BLaER1 (cell line): ENCODE data around the gene CAPN5.

Experiments
- H3K27ac ChIP-seq: shearing (Covaris generic); formaldehyde crosslinking; 2 replicates; pipeline ENCODE4 v1.8.1; 2022
- H3K27me3 ChIP-seq: shearing (Covaris generic); formaldehyde crosslinking; 2 replicates; pipeline ENCODE4 v1.8.1; 2022
- H3K36me3 ChIP-seq: shearing (Covaris generic); formaldehyde crosslinking; 2 replicates; pipeline ENCODE4 v1.8.1; 2022
- H3K4me1 ChIP-seq: shearing (Covaris generic); formaldehyde crosslinking; 2 replicates; pipeline ENCODE4 v1.8.1; 2022
- H3K4me2 ChIP-seq: shearing (Covaris generic); formaldehyde crosslinking; 2 replicates; pipeline ENCODE4 v1.8.1; 2022
- H3K4me3 ChIP-seq: shearing (Covaris generic); formaldehyde crosslinking; 2 replicates; pipeline ENCODE4 v1.8.1; 2022
- H3K9ac ChIP-seq: shearing (Covaris generic); formaldehyde crosslinking; 2 replicates; pipeline ENCODE4 v1.8.1; 2022
- H3K9me3 ChIP-seq: shearing (Covaris generic); formaldehyde crosslinking; 2 replicates; pipeline ENCODE4 v1.8.1; 2022
- H4K20me1 ChIP-seq: shearing (Covaris generic); formaldehyde crosslinking; 2 replicates; pipeline ENCODE4 v1.8.1; 2022
- Cebpa-rat ChIP-seq: shearing (Covaris generic); IDR thresholded peaks from 2 replicates; pipeline ENCODE4 v1.8.1; 2022

The CAPN5 gene

DNA sequence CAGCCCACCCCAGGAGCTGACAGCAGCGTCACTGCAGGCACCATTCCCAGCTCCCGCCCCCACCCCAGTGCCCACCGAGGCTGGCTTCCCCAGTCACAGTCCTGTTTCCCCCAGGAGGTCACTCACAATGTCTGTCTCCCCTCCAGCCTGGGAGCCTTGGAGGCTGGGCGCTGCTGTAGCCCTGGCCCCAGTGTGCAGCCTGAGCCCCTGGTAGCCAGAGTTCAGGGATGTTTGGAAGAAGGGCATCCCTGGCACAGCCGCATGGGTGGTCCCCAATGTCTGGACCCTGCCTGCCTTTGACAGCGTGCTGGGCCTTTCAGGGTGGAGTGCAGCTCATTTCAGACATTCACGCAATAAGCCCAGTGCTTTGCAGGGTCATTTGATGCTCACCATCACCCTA lies 4.3 kb downstream of the CAPN5 start:
- Histone ChIP-seq H3K4me1 (peaks cover 75% of the 10 kb centered on the region), H3K27ac (no peak overlapping the region), H3K36me3 (no peaks in the 10 kb centered on the region), H3K27me3 (peaks cover 2% of the 10 kb centered on the region; the same call in 1 of the 2 replicates), H3K4me2 (no peak overlapping the region), H3K9me3 (no peaks in the 10 kb centered on the region), H3K9ac (no peak overlapping the region), H4K20me1 (peaks cover 18% of the 10 kb centered on the region), H3K4me3 (no peak overlapping the region)
- no peak for TF ChIP-seq Cebpa-rat

DNA sequence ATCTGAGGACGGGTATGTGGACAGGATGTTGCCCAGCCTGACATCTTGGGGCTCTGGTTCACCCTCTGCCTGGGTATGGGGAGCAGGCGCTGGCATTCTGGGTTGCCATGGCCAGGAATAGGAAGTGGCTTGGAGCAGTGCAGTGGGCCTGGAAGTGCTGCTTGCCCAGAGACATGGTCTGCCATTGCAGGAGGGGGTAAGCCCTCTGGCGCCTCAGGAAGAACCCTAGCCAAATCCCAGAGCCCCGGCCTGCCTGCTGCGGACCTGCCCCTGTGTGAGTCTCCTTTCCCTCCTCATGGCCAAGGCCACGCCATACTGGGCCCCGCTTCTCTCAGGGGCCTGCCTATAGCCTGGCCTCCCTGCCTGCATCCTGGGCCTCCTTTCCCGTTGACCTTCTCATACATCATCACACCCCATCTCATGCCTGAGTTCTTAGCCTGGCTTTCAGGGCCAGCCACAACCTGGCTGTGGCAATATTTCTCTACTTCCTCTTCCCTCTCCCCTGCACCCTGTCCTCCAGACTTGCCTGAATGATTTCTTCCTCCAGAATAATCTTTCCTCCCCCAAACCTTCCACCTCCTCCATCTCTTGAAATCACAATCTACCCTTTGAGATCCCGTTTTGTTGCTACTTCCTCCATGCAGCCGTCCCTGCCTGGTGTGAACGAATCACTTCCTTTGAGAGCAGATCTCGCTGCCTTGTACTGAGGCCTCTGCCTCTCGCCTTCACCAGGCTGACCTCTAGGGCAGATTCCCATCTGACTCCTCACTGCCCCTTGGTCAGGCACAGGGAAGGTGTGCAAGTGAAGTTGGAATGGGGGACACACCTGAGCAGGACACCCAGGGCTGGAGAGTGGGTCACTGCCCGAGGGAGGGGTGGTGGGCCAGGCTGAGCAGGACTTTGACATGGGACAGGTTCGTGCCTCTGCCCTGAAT lies 5.2 kb downstream of the CAPN5 start:
- H3K4me3 ChIP-seq, result no peak overlapping the region
- peak overlapping the region; percentile 41; the same call in 1 of the 2 replicates for H3K9ac ChIP-seq
- peak overlapping the region; percentile 79 for H3K4me2 ChIP-seq
- peaks cover 72% of the 10 kb centered on the region for H3K4me1 ChIP-seq
- no peak for TF ChIP-seq Cebpa-rat
- H3K27ac ChIP-seq, result peak overlapping the region; percentile 51
- H3K9me3 ChIP-seq, result no peaks in the 10 kb centered on the region
- H3K27me3 ChIP-seq, result no peaks in the 10 kb centered on the region
- no peaks in the 10 kb centered on the region for H3K36me3 ChIP-seq
- peaks cover 18% of the 10 kb centered on the region for H4K20me1 ChIP-seq

DNA sequence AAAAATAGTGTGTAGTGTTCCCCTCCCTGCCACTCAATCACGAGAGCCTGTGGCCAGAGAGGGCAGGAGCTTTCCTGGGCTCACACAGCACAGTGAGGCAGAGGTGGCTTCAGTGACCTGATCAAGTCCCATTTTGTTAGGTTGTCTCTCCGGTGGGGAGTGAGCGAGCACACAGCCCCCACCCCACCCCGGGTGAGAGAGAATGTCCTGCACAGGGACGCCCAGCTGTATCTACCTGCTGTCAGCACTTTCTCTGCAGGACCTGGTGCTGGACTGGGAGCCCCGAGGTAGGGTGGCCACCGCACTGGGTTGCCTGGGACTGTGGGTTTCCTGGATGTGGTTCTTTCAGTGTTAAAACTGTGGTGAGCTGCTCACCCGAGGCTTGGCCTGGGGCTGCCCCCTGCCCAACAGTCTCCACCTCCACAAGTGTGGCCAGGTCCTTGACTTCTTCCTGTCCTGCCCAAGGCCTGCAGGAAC lies 6.1 kb downstream of the CAPN5 start:
- Histone ChIP-seq H3K4me1 (peaks cover 65% of the 10 kb centered on the region), H3K36me3 (no peaks in the 10 kb centered on the region), H4K20me1 (peaks cover 16% of the 10 kb centered on the region), H3K4me2 (peak overlapping the region; percentile 79), H3K4me3 (no peak overlapping the region), H3K27ac (peak overlapping the region; percentile 51), H3K9me3 (no peaks in the 10 kb centered on the region), H3K9ac (0 out of 2 replicates have a peak overlapping the region, but pooled peaks have one; percentile 41), H3K27me3 (no peaks in the 10 kb centered on the region)
- no peak for TF ChIP-seq Cebpa-rat

DNA sequence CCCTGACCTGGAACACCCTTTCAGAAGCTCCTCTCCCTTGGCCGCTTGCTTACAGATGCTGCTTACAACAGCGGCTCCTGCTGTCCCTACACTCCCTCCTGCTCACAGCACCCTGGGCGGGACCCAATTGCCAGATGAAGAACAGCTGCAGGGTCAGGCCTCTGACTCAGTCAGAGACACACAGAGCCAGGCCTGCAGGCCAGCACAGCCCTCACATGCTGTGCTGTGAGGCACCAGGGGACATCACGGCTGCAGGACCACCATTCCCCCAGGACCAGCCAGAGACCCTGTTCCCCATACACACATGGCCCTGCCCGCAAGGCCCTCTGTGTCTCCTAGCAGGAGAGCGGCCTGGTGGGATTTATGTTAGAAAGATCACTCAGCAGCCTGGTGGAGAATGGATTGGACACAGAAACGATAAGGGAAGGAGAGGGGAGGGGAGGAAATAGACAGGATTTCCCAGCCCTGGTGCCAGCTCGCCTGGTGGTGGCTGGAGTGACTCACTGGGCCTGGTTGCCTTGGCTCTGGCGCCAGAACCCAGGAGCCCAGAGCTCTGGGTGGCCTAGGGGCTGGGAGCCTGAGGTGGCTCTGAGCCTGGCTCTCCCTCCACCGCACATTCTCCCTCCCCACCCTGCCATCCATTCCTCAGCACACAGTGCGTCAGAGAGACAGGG lies 6.7 kb downstream of the CAPN5 start:
- peak overlapping the region; percentile 41; the same call in 1 of the 2 replicates for H3K9ac ChIP-seq
- no peaks in the 10 kb centered on the region for H3K9me3 ChIP-seq
- H3K4me2 ChIP-seq, result peak overlapping the region; percentile 79
- no peaks in the 10 kb centered on the region for H3K27me3 ChIP-seq
- peaks cover 59% of the 10 kb centered on the region for H3K4me1 ChIP-seq
- H4K20me1 ChIP-seq, result peaks cover 10% of the 10 kb centered on the region
- H3K36me3 ChIP-seq, result no peaks in the 10 kb centered on the region
- H3K27ac ChIP-seq, result peak overlapping the region; percentile 51
- TF ChIP-seq Cebpa-rat, result no peak
- H3K4me3 ChIP-seq, result no peak overlapping the region

DNA sequence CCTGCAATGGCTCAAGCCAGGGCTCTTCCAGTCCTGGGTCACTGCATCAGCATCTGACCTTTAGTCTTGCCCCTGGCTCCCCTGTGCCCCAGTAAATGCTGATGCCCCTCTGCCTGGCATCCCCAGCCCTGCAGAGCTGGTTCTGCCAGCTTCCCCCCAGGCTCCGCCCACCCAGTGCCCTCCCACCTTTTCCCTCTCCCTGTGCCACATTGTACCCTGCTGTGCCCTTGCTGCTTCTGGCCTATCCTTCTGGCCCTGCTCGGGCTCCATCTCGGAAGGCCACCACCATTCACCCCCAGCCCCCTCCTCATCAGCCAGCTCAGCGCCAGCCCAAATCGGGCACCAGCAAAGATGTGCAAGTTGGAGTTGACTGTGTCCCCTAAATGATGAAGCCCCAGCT lies 7.4 kb downstream of the CAPN5 start:
- Histone ChIP-seq H3K4me1 (peaks cover 52% of the 10 kb centered on the region), H3K4me3 (no peak overlapping the region), H4K20me1 (peaks cover 3% of the 10 kb centered on the region; the same call in 1 of the 2 replicates), H3K9ac (no peak overlapping the region; the same call in 1 of the 2 replicates), H3K27ac (peak overlapping the region; percentile 32; the same call in 1 of the 2 replicates), H3K4me2 (peak overlapping the region; percentile 79; the same call in 1 of the 2 replicates), H3K27me3 (no peaks in the 10 kb centered on the region), H3K36me3 (no peaks in the 10 kb centered on the region), H3K9me3 (no peaks in the 10 kb centered on the region)
- TF ChIP-seq Cebpa-rat, result no peak

DNA sequence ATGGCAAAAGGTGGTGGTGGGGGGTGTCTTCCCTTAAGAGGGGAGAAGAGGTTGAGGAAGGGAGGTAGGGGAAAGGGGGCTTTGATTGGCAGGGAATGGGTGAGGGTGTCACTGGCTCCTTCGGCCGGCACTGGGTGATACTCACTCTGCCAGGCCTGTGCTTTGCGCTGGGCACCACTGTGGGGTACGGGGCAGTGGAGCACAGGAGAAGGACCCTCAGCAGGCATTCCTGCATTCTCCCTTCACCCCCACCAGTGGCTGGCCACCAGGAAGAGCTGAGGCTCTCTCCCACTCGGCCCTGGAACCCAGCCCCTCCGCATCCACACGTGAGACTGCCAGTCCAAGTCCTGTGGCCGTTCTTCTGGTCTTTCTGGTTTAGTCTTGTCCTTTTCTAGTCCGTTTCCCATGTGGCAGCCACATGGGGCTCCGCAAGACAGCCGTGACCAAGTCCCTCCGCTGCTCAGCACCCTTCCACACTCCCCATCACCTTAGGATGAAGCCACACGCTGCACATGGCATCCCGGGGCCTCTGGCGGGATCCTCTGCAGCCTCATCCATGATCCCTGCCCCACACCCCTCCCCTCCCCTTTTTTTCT lies 8.0 kb downstream of the CAPN5 start:
- no peaks in the 10 kb centered on the region for H3K36me3 ChIP-seq
- no peak for TF ChIP-seq Cebpa-rat
- no peak overlapping the region for H3K4me2 ChIP-seq
- H3K4me3 ChIP-seq, result no peak overlapping the region
- H4K20me1 ChIP-seq, result no peaks in the 10 kb centered on the region
- H3K4me1 ChIP-seq, result peaks cover 49% of the 10 kb centered on the region
- no peaks in the 10 kb centered on the region for H3K27me3 ChIP-seq
- H3K9ac ChIP-seq, result no peak overlapping the region
- H3K9me3 ChIP-seq, result no peaks in the 10 kb centered on the region
- H3K27ac ChIP-seq, result no peak overlapping the region

DNA sequence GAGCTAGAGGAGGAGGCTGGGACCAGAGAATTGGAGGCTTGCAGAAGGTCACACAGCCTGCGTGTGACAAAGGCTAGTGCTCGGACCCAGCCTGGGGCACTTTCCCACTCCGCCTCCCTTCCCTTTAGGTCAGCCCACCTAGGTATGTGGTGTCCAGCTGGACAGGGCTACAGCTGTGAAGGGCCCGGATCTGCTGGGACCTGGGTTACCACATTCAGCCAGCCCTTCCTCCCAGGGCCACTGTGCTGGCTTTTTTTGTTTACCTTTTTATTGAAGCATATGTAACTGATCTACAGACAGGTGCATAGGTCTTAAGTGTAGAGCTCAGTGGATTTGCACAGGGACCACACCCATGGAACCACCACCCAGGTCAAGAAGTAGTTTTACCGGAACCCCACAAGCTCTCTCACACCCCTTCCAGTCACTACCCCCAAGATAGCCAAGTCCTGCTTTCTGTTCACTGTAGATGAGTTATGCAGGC lies 8.7 kb downstream of the CAPN5 start:
- Histone ChIP-seq H3K27ac (no peak overlapping the region), H3K27me3 (no peaks in the 10 kb centered on the region), H3K36me3 (no peaks in the 10 kb centered on the region), H3K9ac (no peak overlapping the region), H4K20me1 (no peaks in the 10 kb centered on the region), H3K9me3 (no peaks in the 10 kb centered on the region), H3K4me1 (peaks cover 49% of the 10 kb centered on the region), H3K4me2 (no peak overlapping the region), H3K4me3 (no peak overlapping the region)
- no peak for TF ChIP-seq Cebpa-rat

DNA sequence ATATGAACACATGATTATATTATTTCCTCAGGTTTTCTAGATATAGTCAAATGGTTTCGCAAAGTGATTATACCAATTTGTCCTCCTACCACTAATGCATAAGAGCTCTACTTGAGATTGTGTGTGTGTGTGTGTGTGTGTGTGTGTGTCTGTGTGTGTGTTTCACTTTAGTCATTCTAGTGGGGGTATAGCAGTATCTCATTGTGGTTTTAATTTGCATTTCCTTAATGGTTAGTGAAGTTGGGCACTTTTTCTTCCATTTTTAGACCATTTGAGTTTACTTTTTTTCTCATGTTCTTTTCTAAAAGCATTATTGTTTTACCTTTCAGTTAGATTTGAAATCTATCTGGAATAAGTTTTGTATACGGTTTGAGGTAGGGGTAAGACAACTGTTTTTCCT lies 12.9 kb downstream of the CAPN5 start:
- peak overlapping the region; percentile 91 for H3K4me2 ChIP-seq
- no peaks in the 10 kb centered on the region for H3K27me3 ChIP-seq
- H3K9ac ChIP-seq, result no peak overlapping the region
- H3K27ac ChIP-seq, result no peak overlapping the region
- no peaks in the 10 kb centered on the region for H3K9me3 ChIP-seq
- H3K36me3 ChIP-seq, result no peaks in the 10 kb centered on the region
- no peaks in the 10 kb centered on the region for H4K20me1 ChIP-seq
- H3K4me3 ChIP-seq, result no peak overlapping the region
- peaks cover 54% of the 10 kb centered on the region for H3K4me1 ChIP-seq
- no peak for TF ChIP-seq Cebpa-rat

DNA sequence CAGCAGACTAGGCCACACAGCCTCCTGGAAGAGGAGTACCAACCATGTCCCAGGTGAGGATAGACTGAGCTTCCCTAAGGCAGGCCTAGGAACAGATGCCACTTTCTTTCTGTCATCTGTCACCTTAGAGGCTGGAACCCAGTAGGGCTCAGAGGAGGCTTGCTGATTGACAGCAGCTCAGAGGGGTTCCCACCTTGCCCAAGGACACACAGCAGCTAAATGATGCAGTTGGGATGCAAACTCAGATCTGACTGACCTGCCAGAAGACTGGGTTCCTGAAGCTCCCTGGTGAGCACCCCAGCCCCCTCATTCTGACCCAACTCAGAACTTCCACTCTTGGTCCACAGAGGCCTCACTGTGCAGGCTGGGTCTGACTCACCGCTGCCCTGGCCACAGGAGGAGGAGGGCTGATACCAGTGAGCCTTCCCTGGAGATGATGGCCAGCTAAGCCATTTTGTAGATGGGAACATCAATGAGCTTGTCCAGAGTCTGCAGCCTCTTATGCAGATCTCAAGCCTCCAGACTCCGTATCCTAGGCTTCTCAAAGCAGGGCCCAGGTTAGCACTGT lies 14.0 kb downstream of the CAPN5 start:
- Histone ChIP-seq H3K27me3 (no peaks in the 10 kb centered on the region), H4K20me1 (no peaks in the 10 kb centered on the region), H3K36me3 (no peaks in the 10 kb centered on the region), H3K4me3 (no peak overlapping the region), H3K27ac (peak overlapping the region; percentile 82; the same call in 1 of the 2 replicates), H3K4me2 (peak overlapping the region; percentile 91), H3K4me1 (peaks cover 59% of the 10 kb centered on the region), H3K9me3 (no peaks in the 10 kb centered on the region), H3K9ac (0 out of 2 replicates have a peak overlapping the region, but pooled peaks have one; percentile 59)
- no peak for TF ChIP-seq Cebpa-rat
